ENCODE measurements around the gene APMAP. TPM values are rescaled to one million over a fixed set of nuclear protein-coding genes. Genes with fewer than 3 reads are reported as not detected.

The APMAP gene
- total RNA-seq, 1 experiment from 2014 or later: 82.7 TPM

DNA sequence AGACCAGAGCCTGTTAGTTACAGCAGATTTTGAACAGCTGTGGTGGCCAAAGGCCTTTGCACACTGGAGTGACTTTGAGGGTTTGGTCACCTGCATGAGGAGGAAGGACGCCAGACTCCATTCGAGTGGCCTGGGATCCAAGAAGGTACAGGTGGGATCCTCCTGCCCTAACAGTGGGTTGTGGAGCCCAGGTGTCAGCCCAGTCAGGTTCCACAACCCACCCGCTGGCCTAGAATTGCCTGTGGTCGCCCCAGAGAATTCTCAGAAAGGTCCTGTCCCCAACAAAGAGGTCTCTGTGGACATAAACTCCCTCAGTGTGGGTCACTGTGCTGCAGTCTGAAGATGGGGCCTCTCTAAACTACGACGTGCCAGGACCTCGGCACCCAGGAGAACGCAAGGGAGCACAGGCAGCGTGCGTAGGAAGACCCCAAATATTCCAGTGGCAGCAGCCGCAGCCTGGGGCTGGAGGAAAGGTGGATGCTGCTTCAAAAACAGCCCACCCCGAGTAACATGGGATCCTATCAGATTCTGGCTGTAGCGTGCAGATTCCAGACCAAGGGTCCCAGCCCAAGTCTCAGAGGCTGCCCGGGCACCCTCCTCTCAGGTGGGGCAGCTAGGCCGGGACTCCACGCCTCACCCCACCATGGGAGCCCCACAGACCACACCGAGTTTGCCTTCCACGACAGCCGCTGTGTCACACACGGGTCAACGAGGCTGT is 49.4 kb upstream of the APMAP start:
- H3K4me2 ChIP-seq (ENCODE audit: low read length): no peak overlapping the region
- H3K79me2 ChIP-seq (ENCODE audit: insufficient read depth, low read length): no peaks in the 10 kb centered on the region
- no peaks in the 10 kb centered on the region for H4K20me1 ChIP-seq (ENCODE audit: insufficient read depth)
- no peak overlapping the region for H3K9ac ChIP-seq (ENCODE audit: low read length)
- no TSS peak for BruUV-seq (replicated peaks)
- H3K27ac ChIP-seq (ENCODE audit: low read depth, low read length): no peak overlapping the region
- POLR2A ChIA-PET: no interaction called here
- TF ChIP-seq YY1 (IDR thresholded peaks at IDR 0.05; ENCODE audit: extremely low read depth, insufficient replicate concordance, low read depth, low read length) (no peak), CEBPB (IDR thresholded peaks at IDR 0.05; ENCODE audit: low read depth) (no peak), EZH2phosphoT487 (IDR thresholded peaks at IDR 0.05; ENCODE audit: borderline replicate concordance) (no peak), RAD21 (IDR thresholded peaks at IDR 0.05; ENCODE audit: low read depth) (no peak), POLR2AphosphoS5 (IDR thresholded peaks at IDR 0.05; ENCODE audit: low read depth, low read length) (no peak)
- intact Hi-C loops (cut with micrococcal nuclease): no loop called here
- RAD21 ChIA-PET (ENCODE audit: low non-redundant PET in 1 of 2, low total read pairs in 2 of 2, uncharacterized antibody in 2 of 2, unreplicated experiment in 2 of 2): no interaction called here
- CTCF ChIA-PET: no interaction called here
- ATAC-seq (no peak), DNase-seq (ENCODE audit: low read depth, low spot score) (no peak)
- no peaks in the 10 kb centered on the region for H3K36me3 ChIP-seq (ENCODE audit: control insufficient read depth in 1 of 2, insufficient read depth in 2 of 2, low read length in 2 of 2)
- no peaks in the 10 kb centered on the region for H3K9me3 ChIP-seq (ENCODE audit: control insufficient read depth in 1 of 2, insufficient read depth in 1 of 2, low read depth in 1 of 2, low read length in 2 of 2)
- no peak overlapping the region for H2AFZ ChIP-seq (ENCODE audit: low read depth, low read length, poor library complexity, severe bottlenecking)
- no peaks in the 10 kb centered on the region for H3K9me2 ChIP-seq (ENCODE audit: insufficient read depth)
- no peaks in the 10 kb centered on the region for H3K27me3 ChIP-seq (ENCODE audit: insufficient read depth, low read length)
- H3K4me3 ChIP-seq (replicated peaks in 1 of 2; ENCODE audit: low read depth in 1 of 2, low read length in 2 of 2): no peak overlapping the region
- no peaks in the 10 kb centered on the region for H3K4me1 ChIP-seq (ENCODE audit: control insufficient read depth in 1 of 2, insufficient read depth in 2 of 2, low read length in 2 of 2)

- Histone ChIP-seq H3K4me1 (ENCODE audit: control insufficient read depth in 1 of 2, insufficient read depth in 2 of 2, low read length in 2 of 2) (no peaks in the 10 kb centered on the region), H3K36me3 (ENCODE audit: control insufficient read depth in 1 of 2, insufficient read depth in 2 of 2, low read length in 2 of 2) (no peaks in the 10 kb centered on the region), H4K20me1 (ENCODE audit: insufficient read depth) (no peaks in the 10 kb centered on the region), H3K4me2 (ENCODE audit: low read length) (no peak overlapping the region), H3K9me2 (ENCODE audit: insufficient read depth) (no peaks in the 10 kb centered on the region), H3K27ac (ENCODE audit: low read depth, low read length) (no peak overlapping the region), H3K9me3 (ENCODE audit: control insufficient read depth in 1 of 2, insufficient read depth in 1 of 2, low read depth in 1 of 2, low read length in 2 of 2) (no peaks in the 10 kb centered on the region), H3K79me2 (ENCODE audit: insufficient read depth, low read length) (no peaks in the 10 kb centered on the region), H3K9ac (ENCODE audit: low read length) (no peak overlapping the region), H3K4me3 (replicated peaks in 1 of 2; ENCODE audit: low read depth in 1 of 2, low read length in 2 of 2) (no peak overlapping the region), H2AFZ (ENCODE audit: low read depth, low read length, poor library complexity, severe bottlenecking) (no peak overlapping the region), H3K27me3 (ENCODE audit: insufficient read depth, low read length) (no peaks in the 10 kb centered on the region)
- TF ChIP-seq JUND (IDR thresholded peaks at IDR 0.05) (no peak), EZH2 (IDR thresholded peaks at IDR 0.05) (no peak), SP1 (IDR thresholded peaks at IDR 0.05; ENCODE audit: low read depth) (no peak), TCF7L2 (IDR thresholded peaks at IDR 0.05; ENCODE audit: borderline replicate concordance, extremely low read depth, insufficient read depth, insufficient read length) (no peak), YY1 (IDR thresholded peaks at IDR 0.05; ENCODE audit: extremely low read depth, insufficient replicate concordance, low read depth, low read length) (no peak), ATF3 (IDR thresholded peaks at IDR 0.05) (no peak), POLR2AphosphoS5 (IDR thresholded peaks at IDR 0.05; ENCODE audit: low read depth, low read length) (no peak), POLR2A (IDR thresholded peaks at IDR 0.05; ENCODE audit: borderline replicate concordance, extremely low read depth, insufficient read depth, insufficient read length) (no peak)
- no peak for DNase-seq (ENCODE audit: low read depth, low spot score)
- no TSS peak for BruUV-seq (replicated peaks)
- ChIA-PET RAD21 (ENCODE audit: low non-redundant PET in 1 of 2, low total read pairs in 2 of 2, uncharacterized antibody in 2 of 2, unreplicated experiment in 2 of 2) (no interaction called here), CTCF (no interaction called here), POLR2A (no interaction called here)
- intact Hi-C loops (cut with micrococcal nuclease): no loop called here
- no peak for ATAC-seq
These were observed 47.9 kb upstream of the APMAP start for GRCh38 chr20:25040438-25040831.
